NCI-H82 treated with DMSO at 0.1 percent for 48 hours (cell line): ENCODE measurements around the gene DHRSX.
"Not testable (repeated sequence)": the region's sequence is repeated elsewhere in the genome, so short reads cannot be mapped to it uniquely, and the experiment has no call there.

Experiments used
- DNase-seq: peaks from one replicate; lab custom pipeline; 2025; ENCODE audit not compliant: unreplicated experiment; lab: John Stamatoyannopoulos, UW

The DHRSX gene

GRCh38 chrX:2321411-2321810 is 179.4 kb downstream of the DHRSX start:
- DNase-seq: no peak

GRCh38 chrX:2320580-2321327 is 180.0 kb downstream of the DHRSX start:
- DNase-seq: no peak

GRCh38 chrX:2320089-2320488 is 180.7 kb downstream of the DHRSX start:
- no peak for DNase-seq

DNA sequence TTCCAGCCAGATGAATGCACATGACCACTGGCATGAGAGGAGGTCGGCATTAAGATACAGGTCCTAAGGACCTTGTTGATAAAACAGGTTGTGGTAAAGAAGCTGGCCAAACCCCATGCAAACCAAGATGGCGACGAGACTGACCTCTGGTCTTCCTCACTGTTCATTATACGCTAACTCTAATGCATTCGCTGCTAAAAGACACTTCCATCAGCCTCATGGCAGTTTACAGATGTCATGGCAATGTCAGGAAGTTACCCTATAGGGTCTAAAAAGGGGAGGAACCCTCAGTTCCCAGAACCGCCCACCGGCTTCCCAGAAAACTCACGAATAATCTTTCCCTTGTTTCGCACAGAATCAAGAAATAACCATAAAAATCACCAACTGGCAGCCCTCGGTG is 182.4 kb downstream of the DHRSX start:
- no peak for DNase-seq

- no peak for DNase-seq
Observed at GRCh38 chrX:2317527-2318055, 183.2 kb downstream of the DHRSX start.

GRCh38 chrX:2316534-2316933 is 184.2 kb downstream of the DHRSX start:
- DNase-seq: no peak

- no peak for DNase-seq
Observed at GRCh38 chrX:2315434-2315833, 185.3 kb downstream of the DHRSX start.

GRCh38 chrX:2314831-2315365 is 185.9 kb downstream of the DHRSX start:
- no peak for DNase-seq

DNA sequence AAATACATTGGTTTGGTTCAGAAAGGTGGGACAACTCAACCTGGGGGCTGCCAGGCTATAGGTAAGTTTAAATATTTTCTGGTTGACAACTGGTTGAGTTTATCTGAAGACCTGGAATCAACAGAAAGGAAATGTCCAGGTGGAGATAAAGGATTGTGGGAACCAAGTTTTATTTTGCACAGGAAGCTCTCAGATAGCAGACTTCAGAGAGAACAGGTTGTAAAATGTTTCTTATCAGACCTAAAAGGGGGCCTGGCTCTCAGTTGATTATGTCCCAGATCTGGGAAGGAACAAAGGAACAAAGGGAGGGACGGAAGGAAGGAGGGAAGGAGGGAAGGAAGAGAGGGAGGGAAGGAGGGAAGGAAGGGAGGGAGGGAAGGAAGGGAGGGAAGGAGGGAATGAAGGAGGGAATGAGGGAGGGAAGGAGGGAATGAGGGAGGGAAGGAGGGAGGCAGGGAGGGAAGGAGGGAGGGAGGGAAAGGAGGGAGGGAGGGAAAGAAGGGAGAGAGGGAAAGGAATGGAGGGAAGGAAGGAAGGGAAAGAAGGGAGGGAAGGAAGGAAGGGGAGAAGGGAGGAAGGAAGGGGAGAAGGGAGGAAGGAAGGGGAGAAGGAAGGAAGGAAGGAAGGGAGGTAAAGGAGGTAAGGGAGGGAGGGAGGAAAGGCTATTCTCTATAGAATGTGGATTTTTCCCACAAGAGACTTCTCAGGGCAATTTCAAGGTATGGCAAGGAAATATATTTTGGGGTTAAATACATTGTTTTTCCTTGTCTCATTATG is 186.7 kb downstream of the DHRSX start:
- DNase-seq: no peak

GRCh38 chrX:2312061-2312591 is 188.7 kb downstream of the DHRSX start:
- not testable (repeated sequence) for DNase-seq

DNA sequence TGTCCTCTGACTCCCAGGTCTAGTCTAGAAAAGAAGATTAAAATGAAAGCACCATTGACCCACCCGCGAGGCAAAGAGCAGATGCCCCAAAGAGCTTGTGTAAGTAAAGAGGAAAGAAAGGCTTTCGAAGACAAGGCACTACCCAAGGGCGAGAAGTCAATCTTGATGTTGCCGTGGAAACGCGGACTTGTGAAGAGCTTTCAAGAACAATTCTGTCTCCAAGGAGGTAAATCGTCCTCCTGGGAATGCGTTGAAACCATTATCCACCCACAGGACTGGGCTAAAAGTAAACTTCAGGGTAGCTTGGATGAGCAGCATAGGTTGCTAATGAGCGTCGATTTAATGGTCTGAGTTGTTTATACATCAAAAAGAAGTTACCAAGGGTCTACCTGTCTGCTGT is 189.3 kb downstream of the DHRSX start:
- no peak for DNase-seq

- DNase-seq: no peak
Observed at GRCh38 chrX:2301901-2302300, 198.9 kb downstream of the DHRSX start.

DNA sequence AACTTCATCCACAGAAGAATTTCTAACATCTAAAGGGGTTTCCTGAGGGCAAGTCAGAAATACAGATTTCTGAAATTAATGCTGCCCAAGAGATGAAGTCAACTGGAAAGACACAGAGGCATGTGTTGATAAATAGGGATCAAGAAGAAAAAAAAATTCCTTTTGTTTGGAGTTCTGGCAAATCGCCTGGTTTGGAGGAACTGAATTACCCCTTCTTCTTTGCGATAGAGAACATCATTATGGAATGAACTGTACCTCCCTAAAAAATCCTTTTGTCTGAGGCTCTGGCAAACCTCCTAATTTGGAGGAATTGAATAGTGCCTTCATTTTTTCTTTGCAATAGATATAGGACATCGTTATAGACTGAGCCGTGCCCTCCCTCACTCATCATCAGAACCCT is 200.9 kb downstream of the DHRSX start:
- DNase-seq: no peak

GRCh38 chrX:2286731-2287130 is 214.0 kb downstream of the DHRSX start:
- DNase-seq: no peak

GRCh38 chrX:2284601-2285000 is 216.2 kb downstream of the DHRSX start:
- DNase-seq: no peak

GRCh38 chrX:2284133-2284532 is 216.6 kb downstream of the DHRSX start:
- DNase-seq: no peak

- no peak for DNase-seq
Observed at GRCh38 chrX:2283111-2283859, 217.5 kb downstream of the DHRSX start.

DNA sequence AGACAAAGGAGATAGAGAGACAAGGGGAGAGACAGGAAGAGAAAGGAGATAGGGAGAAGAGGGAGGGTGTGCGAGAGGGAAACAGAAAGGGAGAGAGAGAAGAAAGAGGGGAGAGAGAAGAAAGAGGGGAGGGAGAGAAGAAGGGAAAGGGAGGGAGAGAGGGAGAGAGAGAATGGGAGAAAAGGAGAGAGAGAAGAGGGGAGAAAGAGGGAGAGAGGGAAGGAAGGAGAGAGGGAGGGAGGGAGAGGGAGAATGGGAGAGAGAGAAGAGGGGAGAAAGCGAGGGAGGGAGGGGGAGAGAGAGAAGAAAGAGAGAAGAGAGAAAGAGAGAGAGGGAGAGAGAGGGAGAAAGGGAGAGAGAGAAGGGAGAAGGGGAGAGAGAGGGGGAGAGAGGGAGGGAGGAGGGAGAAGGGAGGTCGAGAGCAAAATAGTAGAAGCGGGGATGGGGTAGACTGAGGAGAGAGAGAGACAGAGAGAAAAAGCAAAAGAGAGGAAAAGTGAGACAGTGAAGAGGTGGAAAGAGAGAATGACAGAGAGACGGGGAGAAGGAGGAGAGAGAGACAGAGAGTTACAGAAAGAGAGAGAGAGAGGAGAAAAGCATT is 218.2 kb downstream of the DHRSX start:
- no peak for DNase-seq

DNA sequence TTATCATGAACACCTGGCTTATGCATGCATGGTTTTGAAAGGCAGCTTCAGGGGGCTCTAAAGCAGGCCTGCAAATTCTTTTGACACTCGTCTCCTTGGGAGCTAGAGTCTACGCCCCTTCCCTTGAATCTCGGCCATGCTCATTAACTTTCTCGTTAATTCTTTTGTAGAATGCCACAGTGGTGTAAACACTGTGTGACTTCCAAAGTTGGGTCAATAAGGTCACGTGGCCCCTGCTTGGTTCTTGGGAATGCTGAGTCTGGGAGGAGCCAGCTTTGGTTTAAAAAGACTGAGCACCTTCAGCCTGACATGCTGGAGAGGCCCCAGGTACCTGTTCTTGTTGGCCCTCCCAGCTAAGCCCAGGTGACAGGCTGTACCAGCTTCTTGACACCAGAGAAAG is 228.4 kb downstream of the DHRSX start:
- no peak for DNase-seq

GRCh38 chrX:2271595-2271994 is 229.2 kb downstream of the DHRSX start:
- not testable (repeated sequence) for DNase-seq

DNA sequence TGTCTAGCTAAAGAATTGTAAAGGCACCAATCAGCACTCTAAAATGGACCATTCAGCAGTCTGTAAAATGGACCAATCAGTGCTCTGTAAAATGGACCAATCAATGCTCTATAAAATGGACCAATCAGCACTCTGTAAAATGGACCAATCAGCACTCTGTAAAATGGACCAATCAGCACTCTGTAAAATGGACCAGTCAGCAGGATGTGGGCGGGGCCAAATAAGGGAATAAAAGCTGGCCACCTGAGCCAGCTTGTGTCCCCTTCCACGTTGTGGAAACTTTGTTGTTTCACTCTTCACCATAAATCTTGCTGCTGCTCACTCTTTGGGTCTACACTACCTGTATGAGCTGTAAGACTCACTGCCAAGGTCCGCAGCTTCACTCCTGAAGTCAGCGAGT is 230.0 kb downstream of the DHRSX start:
- not testable (repeated sequence) for DNase-seq
